Measurements from ENCODE around the gene ALKBH7. TPM values are rescaled to one million over a fixed set of nuclear protein-coding genes. Genes with fewer than 3 reads are reported as not detected.

ALKBH7 gene
- total and polyA plus RNA-seq, 10 of the 15 experiments (the other 5 are each of a cell fraction or from before 2014, with no cell fraction given): 0.31 to 82.5 (median 37.6) TPM

DNA sequence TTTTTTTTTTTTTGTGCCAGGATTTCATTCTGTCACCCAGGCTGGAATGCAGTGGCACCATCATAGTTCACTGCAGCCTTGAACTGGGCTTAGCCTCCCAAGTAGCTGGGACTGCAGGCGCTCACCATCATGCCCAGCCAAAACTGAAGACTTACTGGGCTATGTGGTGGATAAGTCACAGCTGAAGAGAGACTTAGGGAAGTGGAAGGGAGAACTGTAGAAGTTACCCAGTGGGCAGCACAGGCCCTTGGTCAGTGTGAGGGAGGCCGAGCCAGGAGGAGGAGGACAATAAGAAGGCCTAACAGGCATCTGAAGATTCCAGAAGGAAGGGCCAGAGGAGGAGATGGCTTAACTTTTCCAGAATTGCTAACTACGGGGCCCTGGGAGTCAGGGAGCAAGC is 7.2 kb downstream of the ALKBH7 start:
- TF ChIP-seq BCL11A (IDR thresholded peaks at IDR 0.05; ENCODE audit: low read depth, low read length) (no peak), NFYB (IDR thresholded peaks at IDR 0.05; ENCODE audit: insufficient read depth, low read depth, low read length) (no peak), TARDBP (IDR thresholded peaks at IDR 0.05; ENCODE audit: borderline replicate concordance) (no peak), KDM1A (IDR thresholded peaks at IDR 0.05; ENCODE audit: borderline replicate concordance) (no peak), PML (IDR thresholded peaks at IDR 0.05; ENCODE audit: low read length) (no peak), CTCF (IDR thresholded peaks at IDR 0.05 in 2 of 3, conservative IDR thresholded peaks at IDR 0.05 in 1 of 3; ENCODE audit: control insufficient read depth in 2 of 3, extremely low read depth in 1 of 3, insufficient read depth in 1 of 3, low read depth in 3 of 3, low read length in 3 of 3) (no peak), JUNB (IDR thresholded peaks at IDR 0.05) (no peak), ESRRA (IDR thresholded peaks at IDR 0.05; ENCODE audit: low read length) (no peak), NR2F1 (conservative IDR thresholded peaks at IDR 0.05) (no peak), SREBF1 (IDR thresholded peaks at IDR 0.05; ENCODE audit: low read length) (no peak), MYC (IDR thresholded peaks at IDR 0.05; ENCODE audit: insufficient read depth, insufficient read length, insufficient replicate concordance, low read length, severe bottlenecking) (no peak), BCL3 (IDR thresholded peaks at IDR 0.05; ENCODE audit: borderline replicate concordance, insufficient read depth, low read depth, low read length, poor library complexity, severe bottlenecking) (no peak), NRF1 (conservative IDR thresholded peaks at IDR 0.05; ENCODE audit: low read depth, low read length) (no peak), MYB (IDR thresholded peaks at IDR 0.05; ENCODE audit: borderline replicate concordance, low read depth, low read length) (no peak)
- WGBS (ENCODE audit: insufficient coverage, insufficient replicate concordance, low lambda C conversion rate, missing lambda C conversion rate): 95% methylated on average over 3 of the region's 3 CpGs
- SMC1A ChIA-PET (ENCODE audit: uncharacterized antibody, unreplicated experiment): interaction anchor here (0.9 kb wide), 1 partner anchor 19 kb away, joined by 3 read pairs; no protein-coding TSS in a partner anchor
- H3K27ac ChIP-seq (ENCODE audit: control insufficient read depth, insufficient read depth): no peak overlapping the region
- H3K79me2 ChIP-seq (ENCODE audit: control insufficient read depth, insufficient read depth, low read length): no peaks in the 10 kb centered on the region
- H3K36me3 ChIP-seq (ENCODE audit: control insufficient read depth in 2 of 2, insufficient read depth in 2 of 2, low read length in 1 of 2): peaks cover 21 to 28% of the 10 kb centered on the region in 2 experiments
- H4K20me1 ChIP-seq (ENCODE audit: control insufficient read depth, insufficient read depth): no peaks in the 10 kb centered on the region
- CTCF ChIA-PET: no interaction called here
- DNase-seq (ENCODE audit: low read depth, low spot score) (no peak), ATAC-seq (no peak), FAIRE-seq (no peak)
- intact Hi-C loops (cut with micrococcal nuclease; ENCODE audit: unreplicated experiment) (no loop called here), in situ Hi-C loops (cut with MboI) (no loop called here)
- no peak overlapping the region for H3K9ac ChIP-seq (ENCODE audit: control insufficient read depth, insufficient read depth, low read length)
- peaks cover 1% of the 10 kb centered on the region; the same call in 1 of the 3 replicates for H3K9me3 ChIP-seq (replicated peaks; ENCODE audit: control insufficient read depth, insufficient read depth, low read length)
- H3K4me3 ChIP-seq: no peak overlapping the region
- RAD21 ChIA-PET (ENCODE audit: unreplicated experiment): no interaction called here
- H2AFZ ChIP-seq (ENCODE audit: control insufficient read depth, low read depth, low read length): no peak overlapping the region
- BruUV-seq (replicated peaks): no TSS peak
- POLR2A ChIA-PET: no interaction called here
- no peaks in the 10 kb centered on the region for H3K27me3 ChIP-seq (replicated peaks in 1 of 2; ENCODE audit: control insufficient read depth in 2 of 2, insufficient read depth in 2 of 2, low read length in 1 of 2)
- no peaks in the 10 kb centered on the region for H3K4me1 ChIP-seq (ENCODE audit: control insufficient read depth, insufficient read depth, low read length)
- H3K4me2 ChIP-seq (ENCODE audit: control insufficient read depth, insufficient read depth): no peak overlapping the region

Measured in GM12878 (cell line).